AG08395 (cell line): ENCODE data around the gene TRAF7.
A peak's percentile ranks its signal among the peaks of the same experiment; 100 is the strongest.
"Not testable (repeated sequence)": the region's sequence is repeated elsewhere in the genome, so short reads cannot be mapped to it uniquely, and the experiment has no call there.

Experiments
- DNase-seq: peaks from one replicate; pipeline ENCODE4 v3.0.0; 2012; ENCODE audit warnings: mixed read lengths, low spot score

Gene TRAF7

DNA sequence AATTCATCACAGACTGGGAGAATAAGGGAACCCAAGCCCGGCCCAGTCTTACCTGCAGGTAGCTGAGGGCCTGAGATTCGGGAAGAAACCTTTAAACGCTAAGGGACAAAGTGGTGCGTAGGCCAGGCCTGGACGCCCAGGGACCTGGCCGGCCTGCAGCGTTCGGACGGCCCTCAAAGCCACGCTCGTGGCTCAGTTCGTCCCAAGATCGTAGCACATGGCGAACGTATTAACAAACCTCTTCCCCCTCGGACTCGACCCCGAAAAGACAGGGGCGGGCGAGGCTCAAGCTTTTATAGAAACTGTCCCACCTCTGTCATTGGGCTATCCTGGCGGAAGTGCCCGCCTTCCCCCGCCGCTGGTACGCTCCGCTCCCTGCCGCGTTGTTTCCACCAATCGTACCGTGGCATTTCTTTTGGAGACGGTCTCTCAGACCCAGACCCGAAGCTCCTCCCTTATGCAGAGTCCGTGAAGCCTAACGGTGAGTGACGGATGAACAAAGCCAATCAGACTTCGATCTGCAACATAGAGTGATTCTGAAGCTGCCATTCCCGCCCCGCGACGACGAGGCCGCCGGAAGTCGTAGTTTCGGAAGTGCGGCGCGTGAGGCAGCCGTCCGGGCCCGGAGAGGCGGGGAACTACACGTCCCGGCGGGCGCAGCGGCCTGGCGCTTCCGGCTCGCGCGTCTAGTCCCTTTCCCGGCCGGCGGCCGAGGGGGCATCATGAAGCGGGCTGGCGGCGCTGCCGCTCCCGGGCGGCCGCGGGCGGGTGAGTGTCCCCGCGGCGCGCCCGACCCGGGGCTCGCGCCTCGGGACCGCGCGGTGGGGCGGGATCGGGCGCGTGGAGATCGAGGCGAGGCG is at the start of gene TRAF7:
TSS of gene TRAF7 (plus strand) at position 692 of the 860 bp plus-strand sequence. CDS start 8,139 bp downstream, outside the sequence.
- DNase-seq, result peak; percentile 99

- DNase-seq, result not testable (repeated sequence)
Measured at GRCh38 chr16:2106211-2106610, 49.4 kb upstream of the TRAF7 start.

- DNase-seq, result peak; percentile 21
Measured at GRCh38 chr16:2107121-2107790, 48.3 kb upstream of the TRAF7 start.

DNA sequence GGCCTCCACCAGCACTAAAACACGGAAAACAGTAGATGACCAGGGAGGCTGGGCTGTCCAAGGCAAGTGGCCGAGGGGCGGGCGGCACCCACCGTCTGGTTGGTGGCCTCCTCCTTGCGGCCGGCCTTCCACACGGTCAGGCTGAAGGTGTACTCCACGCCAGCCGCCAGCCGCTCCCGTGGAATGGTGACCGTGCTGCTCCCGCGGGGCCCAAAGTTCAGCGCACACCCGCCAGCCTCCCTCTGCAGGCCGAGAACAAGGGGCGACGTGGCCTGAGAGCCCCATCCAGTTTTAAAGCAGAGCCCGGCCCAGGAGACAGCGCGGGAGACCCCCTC is 47.8 kb upstream of the TRAF7 start:
- DNase-seq, result not testable (repeated sequence)

DNA sequence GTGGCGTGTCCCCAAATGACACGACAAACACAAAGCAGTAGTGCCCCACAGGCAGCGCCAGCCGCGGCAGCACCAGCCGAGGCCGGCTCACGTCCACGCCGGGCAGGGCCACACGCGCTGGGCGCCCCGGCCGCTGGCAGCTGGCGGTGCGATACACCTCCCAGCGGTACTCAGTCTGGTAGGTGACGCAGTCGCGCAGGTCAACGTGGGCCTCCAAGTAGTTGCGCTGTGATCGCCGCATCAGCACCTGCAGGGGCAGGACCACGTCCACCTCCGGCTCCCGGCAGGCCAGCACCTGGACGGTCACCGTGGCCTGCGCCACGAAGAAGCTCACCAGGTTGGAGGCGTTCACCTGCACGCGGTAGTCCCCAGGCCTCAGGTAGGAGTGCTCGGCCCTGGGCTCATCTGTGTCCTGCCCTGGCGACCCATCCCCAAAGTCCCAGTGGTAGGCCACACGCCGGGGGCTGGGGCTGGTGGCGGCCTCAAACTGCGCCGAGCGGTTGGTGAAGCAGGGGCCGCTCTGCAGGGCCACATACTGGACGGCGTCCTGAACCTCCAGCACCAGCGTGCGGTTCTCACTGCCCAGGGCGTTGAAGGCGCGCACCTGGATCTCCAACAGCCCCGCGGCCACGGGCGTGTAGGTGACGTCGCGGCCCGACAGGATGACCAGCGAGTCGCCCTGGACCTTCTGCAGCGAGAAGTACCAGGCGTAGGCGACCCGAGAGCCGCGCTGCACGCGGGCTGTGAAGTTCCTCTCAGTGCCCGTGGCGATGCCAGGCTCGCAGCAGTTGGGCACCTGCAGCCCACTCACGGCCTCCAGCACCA is 46.9 kb upstream of the TRAF7 start:
- not testable (repeated sequence) for DNase-seq

DNA sequence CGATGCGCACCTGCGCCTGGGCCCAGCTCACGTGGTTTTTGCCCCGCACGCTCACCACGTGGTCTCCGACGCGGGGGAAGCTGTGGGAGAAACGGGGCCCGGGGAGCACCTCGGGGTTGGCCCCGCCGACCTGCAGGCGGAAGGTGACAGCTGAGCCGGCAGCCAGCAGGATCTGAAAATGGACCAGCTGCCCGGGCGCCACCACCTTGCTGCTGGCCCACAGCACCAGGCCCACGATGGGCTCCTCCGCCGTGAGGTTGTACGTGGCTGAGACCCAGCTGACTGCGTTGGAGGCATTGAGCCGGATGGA is 46.4 kb upstream of the TRAF7 start:
- DNase-seq, result not testable (repeated sequence)

DNA sequence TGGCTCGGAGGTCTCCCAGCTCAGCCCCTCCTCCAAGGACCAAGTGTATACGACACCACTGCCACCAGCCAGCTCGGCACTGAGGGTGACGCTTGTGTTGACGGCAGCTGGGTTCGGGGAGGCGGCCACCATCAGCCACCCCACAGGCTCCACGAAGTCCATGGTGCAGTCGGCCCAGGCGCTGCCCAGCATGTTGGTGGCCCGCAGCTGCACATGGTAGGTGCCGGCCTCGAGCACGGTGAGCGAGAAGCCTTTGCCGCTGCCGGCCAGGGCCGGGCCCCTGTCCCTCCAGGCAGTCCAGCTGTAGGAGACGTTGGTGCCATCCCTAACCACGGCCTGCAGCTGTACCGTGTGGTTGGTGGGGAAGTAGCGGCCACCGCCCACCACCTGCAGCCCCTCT is 45.7 kb upstream of the TRAF7 start:
- DNase-seq, result not testable (repeated sequence)

DNA sequence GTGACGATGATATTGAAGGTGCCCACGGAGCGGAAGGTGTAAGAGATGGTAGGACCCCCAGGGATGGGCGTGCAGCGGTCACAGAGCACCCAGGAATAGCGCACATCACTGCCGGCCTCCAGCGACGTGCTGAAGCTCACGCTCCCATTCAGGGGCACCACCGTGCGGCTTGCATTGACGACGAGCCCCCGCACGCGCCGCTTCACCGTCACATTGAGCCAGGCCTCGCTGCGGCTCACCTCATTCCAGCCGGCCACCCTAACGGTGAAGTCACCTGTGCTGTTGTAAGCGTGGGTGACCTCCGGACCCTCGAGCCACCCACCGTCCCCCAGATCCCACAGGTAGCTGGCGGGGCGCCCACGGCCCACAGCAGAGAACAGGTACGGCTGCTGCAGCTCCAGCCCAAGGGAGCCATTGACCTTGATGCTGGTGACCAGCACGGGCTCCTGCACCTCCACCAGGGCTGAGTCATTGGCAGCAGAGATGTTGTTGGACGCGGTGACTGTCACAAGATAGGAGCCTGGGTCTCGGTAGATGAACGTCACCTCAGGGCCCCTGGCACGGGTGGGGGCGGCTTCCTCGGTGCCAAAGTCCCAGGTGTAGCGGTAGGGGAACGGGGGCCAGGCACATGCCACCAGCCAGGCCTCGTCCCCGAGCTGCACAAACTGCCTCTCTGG is 45.1 kb upstream of the TRAF7 start:
- not testable (repeated sequence) for DNase-seq

- DNase-seq, result not testable (repeated sequence)
Measured at GRCh38 chr16:2111009-2111353, 44.6 kb upstream of the TRAF7 start.

- not testable (repeated sequence) for DNase-seq
Measured at GRCh38 chr16:2111412-2112335, 43.9 kb upstream of the TRAF7 start.

DNA sequence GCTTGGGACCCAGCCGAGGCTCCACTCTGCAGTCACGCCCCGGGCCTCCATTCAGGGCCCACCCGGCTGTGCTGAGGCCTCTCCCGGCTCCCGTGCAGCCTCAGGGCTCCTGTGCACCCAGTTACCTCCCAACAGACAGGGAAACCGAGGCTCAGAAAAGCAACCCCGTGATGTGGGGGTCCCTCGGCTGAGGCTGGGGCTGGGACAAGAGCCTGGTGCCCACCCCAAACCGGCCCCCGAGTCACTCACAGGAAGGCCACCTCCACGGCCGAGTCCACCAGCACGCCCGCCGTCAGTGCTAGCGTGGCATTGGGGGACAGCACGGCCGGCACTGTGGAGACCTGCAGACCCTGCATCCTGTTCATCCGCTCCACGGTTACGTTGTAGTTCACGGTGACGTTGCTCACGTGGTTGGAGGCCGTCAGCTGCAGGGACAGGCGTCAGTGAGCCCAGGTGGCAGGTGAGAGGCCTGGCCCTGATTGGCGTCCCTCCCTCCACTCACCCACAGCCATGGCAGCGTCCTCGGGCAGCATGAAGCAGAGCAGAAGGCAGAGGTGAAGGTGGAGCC is 43.0 kb upstream of the TRAF7 start:
- DNase-seq, result not testable (repeated sequence)

DNA sequence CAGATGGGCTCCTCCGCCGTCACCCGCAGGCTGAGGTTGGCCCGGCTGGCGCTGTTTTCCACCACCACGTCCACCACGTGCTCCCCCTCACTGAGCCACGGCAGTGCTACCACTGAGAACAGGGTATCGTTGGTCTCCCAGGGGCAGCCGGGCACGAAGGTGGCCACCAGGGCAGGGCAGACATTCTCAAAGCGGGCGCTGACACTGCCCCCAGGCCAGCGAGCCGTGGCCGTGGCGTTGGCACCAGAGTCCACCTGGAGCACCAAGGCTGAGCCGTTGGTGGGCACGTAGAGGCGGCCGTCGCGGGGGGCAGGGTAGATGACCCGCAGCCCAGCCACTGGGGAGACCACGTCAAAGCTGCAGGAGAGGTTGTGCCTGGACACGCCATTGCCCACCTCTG is 41.4 kb upstream of the TRAF7 start:
- DNase-seq, result not testable (repeated sequence)

DNA sequence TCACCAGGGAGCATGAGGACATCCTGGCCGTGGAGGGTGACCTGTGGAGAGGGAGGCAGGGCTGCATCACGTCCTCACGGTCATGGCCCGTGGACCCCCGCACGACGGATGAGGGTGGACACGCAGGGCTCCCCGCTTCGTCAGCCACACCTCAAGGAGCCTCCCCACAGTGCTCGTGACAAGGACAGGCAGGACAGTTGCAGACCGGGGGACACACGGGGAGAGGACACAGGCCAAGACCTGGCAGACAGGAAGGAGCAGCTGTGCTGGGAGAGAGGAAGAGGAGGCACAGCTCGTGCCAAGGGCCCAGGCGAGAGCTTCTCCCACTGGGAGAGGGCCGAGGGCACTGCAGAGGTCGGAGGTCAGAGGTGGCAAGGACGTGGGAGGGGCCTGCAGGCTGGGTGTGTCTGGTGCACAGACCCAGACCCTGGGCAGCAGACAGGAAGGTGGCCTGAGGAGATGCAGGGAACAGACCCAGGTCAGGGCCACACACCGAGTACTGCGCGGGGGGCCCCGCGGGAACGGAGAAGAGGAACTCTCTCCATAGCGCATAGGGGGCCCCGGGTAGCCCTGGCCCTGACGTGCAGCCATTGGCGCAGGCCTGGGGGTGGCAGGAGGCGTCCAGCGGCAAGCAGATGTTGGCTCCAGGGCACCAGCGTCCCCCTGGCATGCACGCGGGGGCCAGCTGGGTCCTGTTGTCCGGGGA is 40.5 kb upstream of the TRAF7 start:
- DNase-seq, result not testable (repeated sequence)

- DNase-seq, result no peak
Measured at GRCh38 chr16:2115591-2115973, 40.0 kb upstream of the TRAF7 start.

- DNase-seq, result not testable (repeated sequence)
Measured at GRCh38 chr16:2116428-2116827, 39.2 kb upstream of the TRAF7 start.

GRCh38 chr16:2117341-2117740 is 38.2 kb upstream of the TRAF7 start:
- DNase-seq, result not testable (repeated sequence)

- not testable (repeated sequence) for DNase-seq
Measured at GRCh38 chr16:2117960-2118722, 37.4 kb upstream of the TRAF7 start.

DNA sequence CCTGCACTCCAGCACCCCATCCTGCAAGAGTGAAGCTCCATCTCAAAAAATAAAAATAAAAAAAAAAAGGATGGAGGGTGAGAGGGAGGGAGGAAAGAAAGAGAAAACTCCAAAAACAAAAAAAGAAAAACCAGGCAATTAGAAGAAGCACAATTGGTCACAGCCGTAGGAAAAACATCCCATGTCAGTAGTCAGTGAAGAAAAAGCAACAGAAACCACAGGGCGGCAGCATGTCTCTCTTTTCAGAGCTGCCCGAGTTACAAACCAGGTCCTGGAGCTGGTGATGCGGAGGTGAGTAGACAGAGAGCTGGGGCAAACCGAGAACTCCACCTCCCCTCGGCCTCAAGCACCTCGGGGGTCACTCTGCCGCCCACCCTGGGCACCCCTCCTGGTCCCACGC is 34.3 kb upstream of the TRAF7 start:
- DNase-seq, result peak; percentile 47

- DNase-seq, result no peak
Measured at GRCh38 chr16:2121853-2122252, 33.7 kb upstream of the TRAF7 start.
